Caki2 (cell line): ENCODE results near the gene GRK2. TPM values are rescaled to one million over a fixed set of nuclear protein-coding genes. Genes with fewer than 3 reads are reported as not detected.

Source experiments
- DNase-seq: peaks from one replicate; pipeline ENCODE4 v3.0.0-alpha.2; 2015; ENCODE audit warnings: low read depth
- in situ Hi-C: cut with HindIII; loops from 2 replicates; pipeline ENCODE4 v1.10.0; 2016; ENCODE audit warnings: low sequenced_read_pairs, low pct_unique_long_range_greater_than_20kb, mixed read lengths
- total RNA-seq: library from RNA; depleted of rRNA; stranded (reverse); fragments of >200 nt; shearing (Covaris generic); gene quantifications from 2 replicates; pipeline ENCODE4 v1.2.3, GENCODE V29; 2014; ENCODE audit warnings: low replicate concordance

The GRK2 gene
- total RNA-seq, 1 experiment from 2014 or later: 37.1 TPM

- no peak for DNase-seq
- in situ Hi-C loops: no loop called here
Observed at GRCh38 chr11:67267188-67268080, 1.2 kb downstream of the GRK2 start.

GRCh38 chr11:67268081-67268961 is 2.0 kb downstream of the GRK2 start:
- in situ Hi-C loops: no loop called here
- DNase-seq: no peak

- no peak for DNase-seq
- in situ Hi-C loops: no loop called here
Observed at GRCh38 chr11:67268962-67269268, 2.6 kb downstream of the GRK2 start.

GRCh38 chr11:67269401-67270255 is 3.4 kb downstream of the GRK2 start:
- in situ Hi-C loops: no loop called here

GRCh38 chr11:67270256-67271204 is 4.3 kb downstream of the GRK2 start:
- DNase-seq: no peak
- in situ Hi-C loops: no loop called here

More at GRCh38 chr11:67269401-67270255, 3.4 kb downstream of the GRK2 start:
- DNase-seq: no peak

DNA sequence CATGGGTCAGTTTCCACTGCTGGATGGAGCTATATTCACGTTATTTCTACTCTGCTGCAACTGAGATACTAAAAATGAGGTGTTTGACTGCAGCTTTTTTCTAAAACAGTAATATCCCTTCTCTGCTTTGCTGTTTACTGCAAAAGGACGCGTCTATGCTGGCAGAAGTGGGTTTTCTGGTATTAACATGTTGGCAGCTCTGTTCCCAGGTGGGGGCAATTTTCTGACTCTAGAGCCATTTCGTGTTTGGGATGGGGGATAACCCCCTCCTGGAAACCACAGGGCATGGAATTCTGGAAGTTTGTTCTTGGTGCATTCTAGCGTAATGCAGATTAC is 4.9 kb downstream of the GRK2 start:
- DNase-seq: no peak
- in situ Hi-C loops: no loop called here

DNA sequence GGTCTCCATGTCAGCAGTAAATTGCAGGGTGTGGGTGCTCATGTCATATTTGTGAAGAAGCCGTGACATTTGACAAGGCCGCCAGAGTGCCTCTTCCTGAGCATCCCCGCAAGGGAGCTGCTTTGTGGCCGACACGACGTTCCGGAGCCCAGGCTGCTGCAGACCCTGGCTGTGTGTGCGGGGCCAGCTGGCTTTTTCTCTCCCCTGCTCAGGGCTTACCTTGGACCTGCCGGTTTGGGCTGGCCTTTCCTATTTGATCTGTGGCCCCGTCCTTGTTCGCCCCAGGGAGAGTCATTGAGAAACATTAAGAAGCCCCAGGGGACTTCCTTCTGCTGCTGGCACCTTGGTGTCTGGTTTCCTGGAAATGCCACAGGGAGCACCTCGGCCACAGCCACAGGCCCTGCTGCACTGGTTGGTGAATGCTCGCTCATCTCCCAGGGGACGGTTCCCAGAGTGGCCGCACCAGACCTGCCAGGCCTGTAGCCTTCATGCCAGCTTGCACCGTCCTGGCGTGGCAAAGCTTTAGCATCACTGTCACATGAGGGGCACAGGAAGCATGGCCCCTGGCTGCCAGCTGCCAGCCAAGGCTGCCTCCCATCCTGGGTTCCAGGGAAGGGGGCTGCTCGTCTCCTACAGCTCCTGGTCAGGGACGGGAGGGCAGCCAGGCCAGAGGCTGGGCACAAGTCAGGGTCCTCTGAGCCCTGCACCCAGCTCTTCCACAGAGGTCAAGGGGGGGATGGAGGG is 5.4 kb downstream of the GRK2 start:
- DNase-seq: no peak
- in situ Hi-C loops: no loop called here

GRCh38 chr11:67272327-67273259 is 6.3 kb downstream of the GRK2 start:
- in situ Hi-C loops: no loop called here
- DNase-seq: no peak

DNA sequence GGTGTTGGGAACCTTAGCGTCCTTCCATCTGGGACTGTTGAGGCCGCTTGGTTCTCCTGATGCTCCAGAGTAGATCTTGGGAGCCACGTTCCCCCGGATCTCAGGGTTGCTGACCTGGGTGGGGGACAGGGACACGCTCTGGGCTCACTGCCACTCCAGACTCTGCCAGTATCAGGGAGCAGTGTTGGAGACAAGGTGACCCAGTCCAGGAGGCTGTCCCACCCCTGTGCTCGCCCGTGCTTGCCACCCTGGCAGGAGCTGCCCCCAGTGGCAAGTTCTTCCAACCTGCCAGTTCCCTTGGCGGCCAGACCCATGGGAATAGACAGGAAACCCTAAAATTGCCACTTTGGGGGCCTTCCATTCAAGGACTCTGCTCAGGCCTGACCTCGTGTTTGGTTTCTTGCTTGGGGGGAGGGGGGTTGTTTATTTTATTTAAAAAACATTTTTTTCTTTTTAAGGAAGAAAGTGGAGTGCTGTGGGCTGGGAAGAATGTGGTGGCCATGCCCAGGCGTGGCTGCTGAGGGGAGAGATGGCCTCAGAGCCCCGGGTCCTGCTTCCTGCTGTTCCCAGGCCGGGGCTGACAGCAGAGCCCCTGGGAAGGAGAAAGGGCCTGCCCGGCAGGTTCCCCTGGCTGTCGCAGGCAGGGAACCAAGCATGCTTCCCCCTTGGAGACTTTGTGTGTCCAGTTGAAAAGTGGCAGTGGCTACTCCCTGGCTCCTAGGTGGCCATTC is 7.2 kb downstream of the GRK2 start:
- in situ Hi-C loops: no loop called here
- DNase-seq: no peak

- no peak for DNase-seq
- in situ Hi-C loops: no loop called here
Observed at GRCh38 chr11:67274768-67275605, 8.7 kb downstream of the GRK2 start.

GRCh38 chr11:67275606-67276409 is 9.5 kb downstream of the GRK2 start:
- no peak for DNase-seq
- in situ Hi-C loops: no loop called here

- in situ Hi-C loops: no loop called here
Observed at GRCh38 chr11:67276781-67277230, 10.5 kb downstream of the GRK2 start.

GRCh38 chr11:67277231-67277961 is 11.1 kb downstream of the GRK2 start:
- in situ Hi-C loops: no loop called here
- DNase-seq: no peak

More at GRCh38 chr11:67276781-67277230, 10.5 kb downstream of the GRK2 start:
- DNase-seq: no peak
